Tibial nerve (tissue), 4 donors: Measurements from ENCODE around the gene PLP2.

Experiments used
- EP300 ChIP-seq, 2 donors: sonication (generic); formaldehyde crosslinking; IDR thresholded peaks; one replicate each; pipeline ENCODE4 v1.6.1; 2017; ENCODE audit warnings: antibody characterized with exemption in 2 of 2, mild to moderate bottlenecking in 1 of 2
- POLR2A ChIP-seq, 2 donors: fragments of 450-650 bp; IDR thresholded peaks; one replicate each; pipeline ENCODE4 v1.6.1; 2017; ENCODE audit warnings: antibody characterized with exemption in 2 of 2, mild to moderate bottlenecking in 2 of 2, moderate library complexity in 2 of 2
- TF ChIP-seq, protein P1 (sequence below), 5 experiments: fragments of 200-600 bp in 3 of 5; fragments of 450-650 bp in 2 of 5; sonication (generic) in 3 of 5; IDR thresholded peaks; one replicate each; pipeline ENCODE4 v1.5.1; 2016 to 2019; ENCODE audit warnings: antibody characterized with exemption in 5 of 5, mild to moderate bottlenecking in 3 of 5, moderate library complexity in 2 of 5

DNA sequence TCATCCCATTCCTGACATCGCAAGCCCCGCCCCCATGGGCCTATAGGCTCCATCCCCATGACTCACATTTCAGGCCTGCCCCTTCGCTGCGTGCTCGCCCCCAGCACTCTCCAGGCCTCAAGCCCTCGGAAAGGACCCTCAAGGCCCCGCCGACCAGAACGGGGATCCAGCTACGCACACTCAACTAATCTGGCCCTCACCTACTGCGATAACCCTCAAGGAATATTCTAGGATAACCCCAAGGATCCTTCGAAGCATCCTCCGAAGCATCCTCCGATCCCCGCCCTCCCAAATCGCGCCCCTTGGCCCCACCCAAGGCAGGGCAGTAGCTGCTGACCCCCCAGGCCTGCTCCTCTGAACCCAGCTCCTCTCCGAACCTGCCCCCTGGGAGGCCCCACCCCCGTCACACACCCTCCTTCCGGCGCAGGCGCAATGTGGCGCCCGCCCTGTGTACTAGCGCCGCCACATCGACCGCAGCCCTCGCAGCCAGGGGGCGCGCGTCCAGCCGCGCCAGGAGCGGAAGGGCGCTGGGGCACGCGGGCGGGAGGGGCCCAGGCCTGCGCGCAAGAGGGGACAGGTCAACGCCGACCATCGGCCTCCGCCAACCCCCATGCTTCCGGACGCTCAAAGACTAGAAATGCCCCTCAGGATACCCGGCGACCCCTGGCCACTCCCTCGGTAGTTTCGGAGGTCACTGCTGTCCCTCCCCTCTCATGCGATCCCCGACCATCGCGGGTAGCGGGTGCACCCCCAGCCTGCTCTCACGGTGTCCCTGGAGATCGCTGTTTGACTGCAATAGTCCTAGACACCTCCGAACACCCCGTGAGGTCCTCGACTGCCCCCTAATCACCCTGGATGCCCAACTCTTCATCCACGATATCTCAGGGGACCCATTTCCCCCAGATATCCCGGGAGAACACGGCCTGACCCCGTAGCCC, 15.5 kb upstream of the PLP2 start:
- TF ChIP-seq, protein P1, sequence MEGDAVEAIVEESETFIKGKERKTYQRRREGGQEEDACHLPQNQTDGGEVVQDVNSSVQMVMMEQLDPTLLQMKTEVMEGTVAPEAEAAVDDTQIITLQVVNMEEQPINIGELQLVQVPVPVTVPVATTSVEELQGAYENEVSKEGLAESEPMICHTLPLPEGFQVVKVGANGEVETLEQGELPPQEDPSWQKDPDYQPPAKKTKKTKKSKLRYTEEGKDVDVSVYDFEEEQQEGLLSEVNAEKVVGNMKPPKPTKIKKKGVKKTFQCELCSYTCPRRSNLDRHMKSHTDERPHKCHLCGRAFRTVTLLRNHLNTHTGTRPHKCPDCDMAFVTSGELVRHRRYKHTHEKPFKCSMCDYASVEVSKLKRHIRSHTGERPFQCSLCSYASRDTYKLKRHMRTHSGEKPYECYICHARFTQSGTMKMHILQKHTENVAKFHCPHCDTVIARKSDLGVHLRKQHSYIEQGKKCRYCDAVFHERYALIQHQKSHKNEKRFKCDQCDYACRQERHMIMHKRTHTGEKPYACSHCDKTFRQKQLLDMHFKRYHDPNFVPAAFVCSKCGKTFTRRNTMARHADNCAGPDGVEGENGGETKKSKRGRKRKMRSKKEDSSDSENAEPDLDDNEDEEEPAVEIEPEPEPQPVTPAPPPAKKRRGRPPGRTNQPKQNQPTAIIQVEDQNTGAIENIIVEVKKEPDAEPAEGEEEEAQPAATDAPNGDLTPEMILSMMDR (IDR thresholded peaks at IDR 0.05), result peak; percentile 70 to 91 (median 89)
- TF ChIP-seq POLR2A (IDR thresholded peaks at IDR 0.05), result peak in 1 of 2 donors; percentile 67
- TF ChIP-seq EP300 (IDR thresholded peaks at IDR 0.05), result peak in 1 of 2 donors; percentile 77
